Stimulated activated naive CD8-positive, alpha-beta T cell treated with anti-CD3 and anti-CD28 coated beads, Interleukin-15, amount 100 ng/mL, for 72 hours (primary cell): Measurements from ENCODE around the gene CYSTM1.

Source experiments
- ATAC-seq: fragments of 150-1000 bp; cut with Tn5 transposase; 2 replicates; pipeline ENCODE4 v1.10.0; 2021; ENCODE audit warnings: mild to moderate bottlenecking, moderate library complexity
- DNase-seq, 2 donors: peaks; one replicate each; pipeline ENCODE4 v3.0.0; 2021 to 2022
- H3K27ac Mint-ChIP-seq, 2 donors: one replicate each; pipeline ENCODE4 v1.8.0; 2022; ENCODE audit warnings: mild to moderate bottlenecking in 2 of 2, mixed read lengths in 2 of 2, moderate library complexity in 2 of 2
- H3K27me3 Mint-ChIP-seq: one replicate; pipeline ENCODE4 v1.8.0; 2022; ENCODE audit warnings: mixed read lengths
- H3K4me1 Mint-ChIP-seq: one replicate; pipeline ENCODE4 v1.8.0; 2022; ENCODE audit warnings: mild to moderate bottlenecking, mixed read lengths
- H3K4me3 Mint-ChIP-seq, 2 donors: one replicate each; pipeline ENCODE4 v1.8.0; 2022; ENCODE audit warnings: mild to moderate bottlenecking in 2 of 2, mixed read lengths in 2 of 2, moderate library complexity in 1 of 2
- H3K9me3 Mint-ChIP-seq, 2 donors: one replicate each; pipeline ENCODE4 v1.8.0; 2022; ENCODE audit warnings: mixed read lengths in 2 of 2

The CYSTM1 gene

GRCh38 chr5:140223567-140223966, 48.6 kb downstream of the CYSTM1 start:
- DNase-seq (no peak), ATAC-seq (no peak)
- no peak overlapping the region for H3K4me3 Mint-ChIP-seq
- H3K27me3 Mint-ChIP-seq = no peaks in the 10 kb centered on the region
- no peak overlapping the region for H3K27ac Mint-ChIP-seq
- H3K9me3 Mint-ChIP-seq = no peaks in the 10 kb centered on the region
- peaks cover 41% of the 10 kb centered on the region for H3K4me1 Mint-ChIP-seq

- ATAC-seq (no peak), DNase-seq (no peak)
- peaks cover 34% of the 10 kb centered on the region for H3K4me1 Mint-ChIP-seq
- H3K27ac Mint-ChIP-seq = no peak overlapping the region
- H3K9me3 Mint-ChIP-seq = no peaks in the 10 kb centered on the region
- H3K27me3 Mint-ChIP-seq = no peaks in the 10 kb centered on the region
- H3K4me3 Mint-ChIP-seq = no peak overlapping the region
Observed at GRCh38 chr5:140224658-140225057, 49.7 kb downstream of the CYSTM1 start.

GRCh38 chr5:140225396-140225795, 50.4 kb downstream of the CYSTM1 start:
- no peak overlapping the region for H3K4me3 Mint-ChIP-seq
- H3K27ac Mint-ChIP-seq = peak overlapping the region in 1 of 2 donors; percentile 54
- ATAC-seq (no peak), DNase-seq (no peak)
- H3K27me3 Mint-ChIP-seq = no peaks in the 10 kb centered on the region
- H3K9me3 Mint-ChIP-seq = no peaks in the 10 kb centered on the region
- peaks cover 27% of the 10 kb centered on the region for H3K4me1 Mint-ChIP-seq

GRCh38 chr5:140227046-140227445, 52.1 kb downstream of the CYSTM1 start:
- no peak for ATAC-seq
- no peak for DNase-seq
- H3K4me3 Mint-ChIP-seq = no peak overlapping the region
- H3K27ac Mint-ChIP-seq = no peak overlapping the region
- H3K9me3 Mint-ChIP-seq = no peaks in the 10 kb centered on the region
- no peaks in the 10 kb centered on the region for H3K27me3 Mint-ChIP-seq
- peaks cover 11% of the 10 kb centered on the region for H3K4me1 Mint-ChIP-seq

GRCh38 chr5:140228364-140228837, 53.4 kb downstream of the CYSTM1 start:
- no peaks in the 10 kb centered on the region for H3K4me1 Mint-ChIP-seq
- H3K4me3 Mint-ChIP-seq = no peak overlapping the region
- H3K27me3 Mint-ChIP-seq = no peaks in the 10 kb centered on the region
- H3K9me3 Mint-ChIP-seq = no peaks in the 10 kb centered on the region
- no peak overlapping the region for H3K27ac Mint-ChIP-seq
- ATAC-seq (no peak), DNase-seq (no peak)

- Mint-ChIP-seq H3K9me3 (no peaks in the 10 kb centered on the region), H3K4me1 (no peaks in the 10 kb centered on the region), H3K4me3 (no peak overlapping the region), H3K27ac (no peak overlapping the region), H3K27me3 (no peaks in the 10 kb centered on the region)
- DNase-seq (no peak), ATAC-seq (no peak)
Observed at GRCh38 chr5:140230373-140230772, 55.4 kb downstream of the CYSTM1 start.

- no peak for DNase-seq
- H3K9me3 Mint-ChIP-seq = no peaks in the 10 kb centered on the region
- ATAC-seq = no peak
- no peaks in the 10 kb centered on the region for H3K27me3 Mint-ChIP-seq
- H3K27ac Mint-ChIP-seq = no peak overlapping the region
- H3K4me1 Mint-ChIP-seq = no peaks in the 10 kb centered on the region
- no peak overlapping the region for H3K4me3 Mint-ChIP-seq
Observed at GRCh38 chr5:140232731-140233130, 57.7 kb downstream of the CYSTM1 start.

- H3K4me1 Mint-ChIP-seq = no peaks in the 10 kb centered on the region
Observed at GRCh38 chr5:140234377-140234989, 59.5 kb downstream of the CYSTM1 start.

GRCh38 chr5:140235791-140236551, 61.0 kb downstream of the CYSTM1 start:
- Mint-ChIP-seq H3K27me3 (no peaks in the 10 kb centered on the region), H3K4me1 (no peaks in the 10 kb centered on the region), H3K9me3 (no peaks in the 10 kb centered on the region), H3K4me3 (no peak overlapping the region), H3K27ac (no peak overlapping the region)
- DNase-seq (no peak), ATAC-seq (no peak)

More at GRCh38 chr5:140234377-140234989, 59.5 kb downstream of the CYSTM1 start:
- DNase-seq (no peak), ATAC-seq (no peak)
- H3K9me3 Mint-ChIP-seq = no peaks in the 10 kb centered on the region
- no peaks in the 10 kb centered on the region for H3K27me3 Mint-ChIP-seq
- H3K4me3 Mint-ChIP-seq = no peak overlapping the region
- H3K27ac Mint-ChIP-seq = no peak overlapping the region

- Mint-ChIP-seq H3K27ac (peak overlapping the region in 1 of 2 donors; percentile 36), H3K4me3 (no peak overlapping the region), H3K27me3 (no peaks in the 10 kb centered on the region), H3K9me3 (no peaks in the 10 kb centered on the region), H3K4me1 (no peaks in the 10 kb centered on the region)
- DNase-seq (no peak), ATAC-seq (no peak)
Observed at GRCh38 chr5:140236891-140237598, 62.1 kb downstream of the CYSTM1 start.

GRCh38 chr5:140238756-140239155, 63.8 kb downstream of the CYSTM1 start:
- DNase-seq = no peak
- Mint-ChIP-seq H3K27ac (no peak overlapping the region), H3K4me3 (no peak overlapping the region)

GRCh38 chr5:140239461-140239860, 64.5 kb downstream of the CYSTM1 start:
- H3K4me1 Mint-ChIP-seq = peaks cover 2% of the 10 kb centered on the region
- H3K9me3 Mint-ChIP-seq = no peaks in the 10 kb centered on the region
- ATAC-seq (peak; percentile 2), DNase-seq (no peak)
- H3K4me3 Mint-ChIP-seq = no peak overlapping the region
- H3K27ac Mint-ChIP-seq = no peak overlapping the region
- H3K27me3 Mint-ChIP-seq = no peaks in the 10 kb centered on the region

More at GRCh38 chr5:140238756-140239155, 63.8 kb downstream of the CYSTM1 start:
- Mint-ChIP-seq H3K27me3 (no peaks in the 10 kb centered on the region), H3K9me3 (no peaks in the 10 kb centered on the region), H3K4me1 (no peaks in the 10 kb centered on the region)
- no peak for ATAC-seq

GRCh38 chr5:140239939-140240700, 65.1 kb downstream of the CYSTM1 start:
- Mint-ChIP-seq H3K4me1 (peaks cover 8% of the 10 kb centered on the region), H3K9me3 (no peaks in the 10 kb centered on the region), H3K4me3 (no peak overlapping the region), H3K27me3 (no peaks in the 10 kb centered on the region), H3K27ac (no peak overlapping the region)
- DNase-seq (peak; percentile 47 to 59), ATAC-seq (peak; percentile 71)

GRCh38 chr5:140240987-140241706, 66.2 kb downstream of the CYSTM1 start:
- Mint-ChIP-seq H3K4me3 (no peak overlapping the region), H3K27ac (peak overlapping the region in 1 of 2 donors; percentile 42), H3K27me3 (no peaks in the 10 kb centered on the region), H3K9me3 (no peaks in the 10 kb centered on the region), H3K4me1 (peaks cover 19% of the 10 kb centered on the region)
- no peak for DNase-seq
- no peak for ATAC-seq

- ATAC-seq (no peak), DNase-seq (no peak)
- Mint-ChIP-seq H3K27ac (no peak overlapping the region), H3K4me1 (peaks cover 21% of the 10 kb centered on the region), H3K4me3 (no peak overlapping the region), H3K9me3 (no peaks in the 10 kb centered on the region), H3K27me3 (no peaks in the 10 kb centered on the region)
Observed at GRCh38 chr5:140242099-140242498, 67.1 kb downstream of the CYSTM1 start.
